Mesendoderm (in vitro differentiated cells): ENCODE measurements around the gene CFAP68.
A peak's percentile ranks its signal among the peaks of the same experiment; 100 is the strongest.

Experiments used
- DNase-seq: peaks from one replicate; pipeline ENCODE4 v3.0.0; 2013
- H2AK5ac ChIP-seq: 2 replicates; pipeline ENCODE4 v1.6.1; 2013; ENCODE audit warnings: low read length, inconsistent platforms
- H2BK120ac ChIP-seq: 2 replicates; pipeline ENCODE4 v1.6.1; 2013; ENCODE audit warnings: low read depth, mild to moderate bottlenecking, low read length, moderate library complexity, mixed read lengths
- H2BK15ac ChIP-seq: replicated peaks from 2 replicates; pipeline ENCODE4 v1.6.1; 2013; ENCODE audit warnings: low read depth, mild to moderate bottlenecking, moderate library complexity
- H2BK5ac ChIP-seq: 2 replicates; pipeline ENCODE4 v1.6.1; 2013; ENCODE audit warnings: low read length, inconsistent platforms
- H3K18ac ChIP-seq: 2 replicates; pipeline ENCODE4 v1.6.1; 2013; ENCODE audit warnings: mild to moderate bottlenecking, low read length, mixed read lengths
- H3K23ac ChIP-seq: one replicate; pipeline ENCODE4 v1.6.1; 2013; ENCODE audit warnings: low read length
- H3K27ac ChIP-seq: 2 replicates; pipeline ENCODE4 v1.5.1; 2013; ENCODE audit warnings: low read depth, mild to moderate bottlenecking, inconsistent platforms, low read length, moderate library complexity
- H3K27me3 ChIP-seq: 2 replicates; pipeline ENCODE4 v1.6.1; 2013; ENCODE audit warnings: low read length, control low read depth, mild to moderate bottlenecking, inconsistent platforms; ENCODE audit not compliant: insufficient read depth, poor library complexity
- H3K36me3 ChIP-seq: 2 replicates; pipeline ENCODE4 v1.6.1; 2013; ENCODE audit warnings: low read length, inconsistent platforms; ENCODE audit not compliant: control insufficient read depth, insufficient read depth
- H3K4ac ChIP-seq: one replicate; pipeline ENCODE4 v1.6.1; 2013; ENCODE audit warnings: low read depth, mild to moderate bottlenecking, low read length, moderate library complexity
- H3K4me1 ChIP-seq: 2 replicates; pipeline ENCODE4 v1.6.1; 2013; ENCODE audit warnings: low read depth, low read length, inconsistent platforms; ENCODE audit not compliant: control insufficient read depth
- H3K4me2 ChIP-seq: 2 replicates; pipeline ENCODE4 v1.6.1; 2013; ENCODE audit warnings: low read length
- H3K4me3 ChIP-seq: 2 replicates; pipeline ENCODE4 v1.5.1; 2013; ENCODE audit warnings: mild to moderate bottlenecking, low read length
- H3K56ac ChIP-seq: one replicate; pipeline ENCODE4 v1.6.1; 2013; ENCODE audit warnings: low read length
- H3K79me1 ChIP-seq: 2 replicates; pipeline ENCODE4 v1.6.1; 2013; ENCODE audit warnings: low read length, inconsistent platforms
- H3K79me2 ChIP-seq: 2 replicates; pipeline ENCODE4 v1.6.1; 2013; ENCODE audit warnings: mild to moderate bottlenecking, low read length; ENCODE audit not compliant: control insufficient read depth, insufficient read depth
- H3K9ac ChIP-seq: 2 replicates; pipeline ENCODE4 v1.6.1; 2013; ENCODE audit warnings: low read length, inconsistent platforms
- H4K5ac ChIP-seq: one replicate; pipeline ENCODE4 v1.6.1; 2013; ENCODE audit warnings: low read length
- H4K8ac ChIP-seq: one replicate; pipeline ENCODE4 v1.6.1; 2013; ENCODE audit warnings: low read depth, mild to moderate bottlenecking, control low read depth, low read length, moderate library complexity
- WGBS: extraction: QIAGEN DNeasy Blood & Tissue Kit; methylation state at CpG from one replicate; pipeline ENCODE4 v1.1.7; 2013; ENCODE audit warnings: low lambda C conversion rate, missing lambda C conversion rate; ENCODE audit not compliant: insufficient coverage; ENCODE audit errors: extremely low coverage; 5-methylcytosine and 5-hydroxymethylcytosine counted together

Gene CFAP68

GRCh38 chr11:111845276-111846028, 33.9 kb upstream of the CFAP68 start:
- Histone ChIP-seq H2AK5ac (no peak overlapping the region), H3K23ac (no peak overlapping the region), H3K4me3 (no peak overlapping the region), H2BK5ac (no peak overlapping the region), H3K56ac (no peak overlapping the region), H3K4ac (no peak overlapping the region), H3K36me3 (no peaks in the 10 kb centered on the region), H3K4me1 (peaks cover 2% of the 10 kb centered on the region), H3K18ac (no peak overlapping the region), H3K9ac (no peak overlapping the region), H3K27me3 (no peaks in the 10 kb centered on the region), H2BK15ac (no peak overlapping the region), H2BK120ac (no peak overlapping the region), H3K4me2 (no peak overlapping the region), H3K27ac (no peak overlapping the region), H3K79me2 (no peaks in the 10 kb centered on the region), H4K5ac (no peak overlapping the region), H4K8ac (no peak overlapping the region), H3K79me1 (no peaks in the 10 kb centered on the region)
- WGBS: no CpG with 5 or more reads among the region's 7 CpGs
- no peak for DNase-seq

GRCh38 chr11:111846063-111846462, 33.3 kb upstream of the CFAP68 start:
- no peak overlapping the region for H2BK120ac ChIP-seq
- DNase-seq: no peak
- no peak overlapping the region for H2BK5ac ChIP-seq
- H3K9ac ChIP-seq: no peak overlapping the region
- no peak overlapping the region for H3K4me2 ChIP-seq
- H3K27me3 ChIP-seq: no peaks in the 10 kb centered on the region
- H3K56ac ChIP-seq: no peak overlapping the region
- H3K27ac ChIP-seq: no peak overlapping the region
- H2BK15ac ChIP-seq: no peak overlapping the region
- no peaks in the 10 kb centered on the region for H3K79me2 ChIP-seq
- no peak overlapping the region for H3K18ac ChIP-seq
- H3K36me3 ChIP-seq: no peaks in the 10 kb centered on the region
- H3K4me3 ChIP-seq: no peak overlapping the region
- H3K23ac ChIP-seq: no peak overlapping the region
- no peak overlapping the region for H4K5ac ChIP-seq
- no peaks in the 10 kb centered on the region for H3K79me1 ChIP-seq
- peaks cover 2% of the 10 kb centered on the region for H3K4me1 ChIP-seq
- WGBS: no CpG with 5 or more reads among the region's 2 CpGs
- no peak overlapping the region for H2AK5ac ChIP-seq
- no peak overlapping the region for H4K8ac ChIP-seq
- no peak overlapping the region for H3K4ac ChIP-seq

- Histone ChIP-seq H3K4me2 (no peak overlapping the region), H3K18ac (no peak overlapping the region), H3K79me2 (no peaks in the 10 kb centered on the region), H4K5ac (no peak overlapping the region), H3K36me3 (no peaks in the 10 kb centered on the region), H2BK120ac (no peak overlapping the region), H3K23ac (no peak overlapping the region), H3K79me1 (no peaks in the 10 kb centered on the region), H4K8ac (no peak overlapping the region), H2AK5ac (no peak overlapping the region), H3K27me3 (no peaks in the 10 kb centered on the region), H2BK15ac (no peak overlapping the region), H3K9ac (no peak overlapping the region), H3K4ac (no peak overlapping the region), H3K4me1 (no peaks in the 10 kb centered on the region), H2BK5ac (no peak overlapping the region), H3K4me3 (no peak overlapping the region), H3K27ac (no peak overlapping the region), H3K56ac (no peak overlapping the region)
- WGBS: no CpG with 5 or more reads among the region's 1 CpG
- peak; percentile 30 for DNase-seq
These were observed 32.7 kb upstream of the CFAP68 start for GRCh38 chr11:111846636-111847035.

GRCh38 chr11:111849631-111850030, 29.7 kb upstream of the CFAP68 start:
- H4K5ac ChIP-seq: no peak overlapping the region
- no peaks in the 10 kb centered on the region for H3K36me3 ChIP-seq
- no peaks in the 10 kb centered on the region for H3K79me1 ChIP-seq
- H2BK120ac ChIP-seq: no peak overlapping the region
- H3K4me3 ChIP-seq: no peak overlapping the region
- no CpG with 5 or more reads among the region's 3 CpGs for WGBS
- no peak overlapping the region for H2BK15ac ChIP-seq
- H3K27me3 ChIP-seq: no peaks in the 10 kb centered on the region
- H3K4ac ChIP-seq: no peak overlapping the region
- H3K23ac ChIP-seq: no peak overlapping the region
- H3K4me1 ChIP-seq: no peaks in the 10 kb centered on the region
- no peak overlapping the region for H3K18ac ChIP-seq
- H2AK5ac ChIP-seq: no peak overlapping the region
- no peak overlapping the region for H3K27ac ChIP-seq
- H3K79me2 ChIP-seq: no peaks in the 10 kb centered on the region
- no peak overlapping the region for H2BK5ac ChIP-seq
- no peak overlapping the region for H3K9ac ChIP-seq
- no peak for DNase-seq
- no peak overlapping the region for H4K8ac ChIP-seq
- H3K56ac ChIP-seq: no peak overlapping the region
- H3K4me2 ChIP-seq: no peak overlapping the region

- Histone ChIP-seq H3K23ac (no peak overlapping the region), H3K18ac (no peak overlapping the region), H3K27ac (no peak overlapping the region), H4K5ac (no peak overlapping the region), H3K79me2 (no peaks in the 10 kb centered on the region), H3K9ac (no peak overlapping the region), H2BK5ac (no peak overlapping the region), H3K36me3 (no peaks in the 10 kb centered on the region), H4K8ac (no peak overlapping the region), H2AK5ac (no peak overlapping the region), H2BK120ac (no peak overlapping the region), H3K79me1 (no peaks in the 10 kb centered on the region), H3K4ac (no peak overlapping the region), H3K27me3 (no peaks in the 10 kb centered on the region), H3K4me2 (no peak overlapping the region), H3K56ac (no peak overlapping the region), H3K4me3 (no peak overlapping the region), H2BK15ac (no peak overlapping the region), H3K4me1 (no peaks in the 10 kb centered on the region)
- DNase-seq: no peak
- no CpG with 5 or more reads among the region's 8 CpGs for WGBS
These were observed 28.3 kb upstream of the CFAP68 start for GRCh38 chr11:111851067-111851466.

GRCh38 chr11:111851636-111852035, 27.7 kb upstream of the CFAP68 start:
- Histone ChIP-seq H3K27ac (no peak overlapping the region), H4K5ac (no peak overlapping the region), H3K79me1 (no peaks in the 10 kb centered on the region), H3K23ac (no peak overlapping the region), H2BK120ac (no peak overlapping the region), H3K4ac (no peak overlapping the region), H2BK5ac (no peak overlapping the region), H3K27me3 (no peaks in the 10 kb centered on the region), H4K8ac (no peak overlapping the region), H2BK15ac (no peak overlapping the region), H3K18ac (no peak overlapping the region), H3K4me1 (no peaks in the 10 kb centered on the region), H2AK5ac (no peak overlapping the region), H3K4me3 (no peak overlapping the region), H3K36me3 (no peaks in the 10 kb centered on the region), H3K56ac (no peak overlapping the region), H3K79me2 (no peaks in the 10 kb centered on the region), H3K4me2 (no peak overlapping the region), H3K9ac (no peak overlapping the region)
- DNase-seq: no peak
